Stomach (tissue), 4 donors: ENCODE data around the gene NAALADL1.

Experiments
- EP300 ChIP-seq: sonication (generic); formaldehyde crosslinking; IDR thresholded peaks from one replicate; pipeline ENCODE4 v1.6.1; 2017; ENCODE audit warnings: antibody characterized with exemption
- TF ChIP-seq, protein P1 (sequence below), 7 experiments: fragments of 450-650 bp in 4 of 7; fragments of 200-600 bp in 3 of 7; sonication (generic) in 3 of 7; IDR thresholded peaks; one replicate each; pipeline ENCODE4 v1.5.1; 2016 to 2019; ENCODE audit warnings: antibody characterized with exemption in 7 of 7, control low read depth in 2 of 7, mild to moderate bottlenecking in 1 of 7

DNA sequence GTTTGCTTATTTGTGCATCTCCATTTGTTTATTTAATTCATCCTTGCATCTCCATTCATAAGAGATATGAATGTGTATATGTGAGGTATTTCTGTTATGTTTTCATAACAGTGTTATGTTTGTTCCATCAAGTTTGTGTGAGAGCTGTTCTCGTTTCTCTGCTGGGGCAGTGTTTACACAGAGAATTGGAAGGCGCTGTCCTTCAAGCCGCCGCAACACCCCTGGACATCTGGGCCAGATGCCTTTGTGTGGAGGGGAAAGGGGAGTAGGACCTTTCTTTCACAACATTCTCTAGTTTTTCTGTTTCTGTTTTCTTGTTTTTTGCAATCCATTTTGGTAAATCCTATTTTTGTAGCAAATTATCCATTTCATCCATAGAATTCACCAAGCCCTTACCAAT is 46.3 kb upstream of the NAALADL1 start:
- TF ChIP-seq, protein P1, sequence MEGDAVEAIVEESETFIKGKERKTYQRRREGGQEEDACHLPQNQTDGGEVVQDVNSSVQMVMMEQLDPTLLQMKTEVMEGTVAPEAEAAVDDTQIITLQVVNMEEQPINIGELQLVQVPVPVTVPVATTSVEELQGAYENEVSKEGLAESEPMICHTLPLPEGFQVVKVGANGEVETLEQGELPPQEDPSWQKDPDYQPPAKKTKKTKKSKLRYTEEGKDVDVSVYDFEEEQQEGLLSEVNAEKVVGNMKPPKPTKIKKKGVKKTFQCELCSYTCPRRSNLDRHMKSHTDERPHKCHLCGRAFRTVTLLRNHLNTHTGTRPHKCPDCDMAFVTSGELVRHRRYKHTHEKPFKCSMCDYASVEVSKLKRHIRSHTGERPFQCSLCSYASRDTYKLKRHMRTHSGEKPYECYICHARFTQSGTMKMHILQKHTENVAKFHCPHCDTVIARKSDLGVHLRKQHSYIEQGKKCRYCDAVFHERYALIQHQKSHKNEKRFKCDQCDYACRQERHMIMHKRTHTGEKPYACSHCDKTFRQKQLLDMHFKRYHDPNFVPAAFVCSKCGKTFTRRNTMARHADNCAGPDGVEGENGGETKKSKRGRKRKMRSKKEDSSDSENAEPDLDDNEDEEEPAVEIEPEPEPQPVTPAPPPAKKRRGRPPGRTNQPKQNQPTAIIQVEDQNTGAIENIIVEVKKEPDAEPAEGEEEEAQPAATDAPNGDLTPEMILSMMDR (IDR thresholded peaks at IDR 0.05), result no peak
- TF ChIP-seq EP300, result no peak
